IPS DF 6.9 (cell line): ENCODE data around the gene KRT3.

Experiments used
- DNase-seq: peaks from one replicate; pipeline ENCODE4 v3.0.0-alpha.2; 2013; ENCODE audit warnings: low read depth, low spot score
- H3K27ac ChIP-seq: one replicate; pipeline ENCODE4 v1.5.1; 2013; ENCODE audit warnings: low read length, control low read depth
- H3K27me3 ChIP-seq: 2 replicates; pipeline ENCODE4 v1.6.1; 2013; ENCODE audit warnings: mild to moderate bottlenecking, low read length; ENCODE audit not compliant: control insufficient read depth, insufficient read depth
- H3K36me3 ChIP-seq: 2 replicates; pipeline ENCODE4 v1.6.1; 2013; ENCODE audit warnings: low read length; ENCODE audit not compliant: control insufficient read depth, insufficient read depth
- H3K4me1 ChIP-seq: 2 replicates; pipeline ENCODE4 v1.6.1; 2013; ENCODE audit warnings: low read length; ENCODE audit not compliant: control insufficient read depth, insufficient read depth
- H3K4me3 ChIP-seq: 2 replicates; pipeline ENCODE4 v1.5.1; 2013; ENCODE audit warnings: mild to moderate bottlenecking, low read length
- H3K9me3 ChIP-seq: 2 replicates; pipeline ENCODE4 v1.6.1; 2013; ENCODE audit warnings: low read length, inconsistent platforms; ENCODE audit not compliant: control insufficient read depth, insufficient read depth
- WGBS: extraction: QIAGEN DNeasy Blood & Tissue Kit; methylation state at CpG from one replicate; pipeline ENCODE4 v1.1.7; 2013; ENCODE audit warnings: mixed read lengths, missing lambda C conversion rate; ENCODE audit not compliant: insufficient read length, insufficient coverage; 5-methylcytosine and 5-hydroxymethylcytosine counted together

Gene KRT3

GRCh38 chr12:52812749-52813148 is 16.8 kb upstream of the KRT3 start:
- no peak overlapping the region for H3K4me3 ChIP-seq
- no CpG with 5 or more reads among the region's 3 CpGs for whole genome bisulfite sequencing
- no peak overlapping the region for H3K27ac ChIP-seq
- H3K36me3 ChIP-seq, result no peaks in the 10 kb centered on the region
- H3K4me1 ChIP-seq, result no peaks in the 10 kb centered on the region
- DNase-seq, result no peak
- H3K9me3 ChIP-seq, result no peaks in the 10 kb centered on the region
- H3K27me3 ChIP-seq, result no peaks in the 10 kb centered on the region

DNA sequence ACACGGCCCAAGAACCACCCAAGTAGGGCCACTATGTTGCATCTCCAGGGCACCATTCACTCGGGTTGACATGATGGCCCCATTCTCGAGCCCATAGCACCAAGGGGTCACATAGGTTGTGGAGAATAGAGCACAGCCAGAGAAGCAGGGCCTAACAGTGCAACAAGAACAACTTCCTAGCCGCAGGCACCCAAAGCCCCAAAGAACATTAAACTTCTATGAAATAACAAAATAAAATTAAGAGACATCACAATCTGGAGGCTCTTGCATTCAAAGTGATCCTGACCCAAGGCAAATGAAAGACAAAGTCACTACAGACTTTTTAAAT is 16.1 kb upstream of the KRT3 start:
- WGBS, result no CpG with 5 or more reads among the region's 4 CpGs
- Histone ChIP-seq H3K36me3 (no peaks in the 10 kb centered on the region), H3K4me3 (no peak overlapping the region), H3K27ac (no peak overlapping the region), H3K9me3 (no peaks in the 10 kb centered on the region), H3K4me1 (no peaks in the 10 kb centered on the region), H3K27me3 (no peaks in the 10 kb centered on the region)
- no peak for DNase-seq

DNA sequence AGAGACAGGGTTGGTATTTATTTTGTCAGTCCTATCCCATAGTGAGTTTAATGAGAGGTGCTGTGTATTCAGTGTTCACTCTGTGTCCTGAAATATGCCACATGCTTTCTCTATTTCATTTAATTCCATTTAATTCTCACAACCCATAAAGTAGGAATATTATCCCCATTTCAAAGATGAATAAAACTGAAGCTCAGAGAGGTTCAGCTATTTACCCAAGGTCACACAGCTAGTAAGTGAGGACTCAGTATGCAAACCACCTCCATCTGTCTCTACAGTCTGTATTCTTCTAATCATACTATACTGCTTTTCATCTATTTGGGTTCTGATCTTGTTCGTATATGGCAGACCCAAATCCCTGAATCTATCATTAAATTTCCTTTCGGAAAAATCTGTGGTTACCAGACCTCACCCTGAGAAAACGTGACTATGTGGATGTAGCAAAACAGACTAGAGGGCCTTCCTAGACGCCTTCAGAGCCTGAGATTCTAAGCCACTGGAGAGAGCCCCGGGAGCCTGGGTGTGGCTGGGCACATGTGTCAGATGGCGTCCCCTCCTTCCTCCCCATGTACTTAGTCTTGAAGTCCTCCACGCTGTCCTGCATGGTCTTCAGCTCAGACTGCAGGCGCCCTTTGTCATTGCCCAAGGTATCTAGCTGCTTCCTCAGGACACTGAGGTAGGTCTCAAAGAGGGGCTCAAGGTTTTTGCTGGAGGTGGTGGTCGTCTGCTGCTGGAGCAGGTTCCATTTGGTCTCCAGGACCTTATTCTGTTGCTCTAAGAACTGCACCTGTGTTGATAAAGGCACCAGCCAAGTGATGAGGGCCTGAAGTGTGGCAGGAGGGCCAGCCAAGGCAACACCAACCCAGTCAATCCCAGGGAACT is 15.5 kb upstream of the KRT3 start:
- Histone ChIP-seq H3K27ac (no peak overlapping the region), H3K36me3 (no peaks in the 10 kb centered on the region), H3K9me3 (no peaks in the 10 kb centered on the region), H3K4me3 (no peak overlapping the region), H3K4me1 (no peaks in the 10 kb centered on the region), H3K27me3 (no peaks in the 10 kb centered on the region)
- no peak for DNase-seq
- WGBS, result no CpG with 5 or more reads among the region's 9 CpGs

GRCh38 chr12:52810554-52810953 is 14.6 kb upstream of the KRT3 start:
- no peak overlapping the region for H3K4me3 ChIP-seq
- H3K27me3 ChIP-seq, result no peaks in the 10 kb centered on the region
- WGBS, result no CpG with 5 or more reads among the region's 5 CpGs
- DNase-seq, result no peak
- H3K9me3 ChIP-seq, result no peaks in the 10 kb centered on the region
- no peaks in the 10 kb centered on the region for H3K36me3 ChIP-seq
- no peaks in the 10 kb centered on the region for H3K4me1 ChIP-seq
- H3K27ac ChIP-seq, result no peak overlapping the region

GRCh38 chr12:52809166-52809565 is 13.2 kb upstream of the KRT3 start:
- H3K27ac ChIP-seq, result no peak overlapping the region
- H3K36me3 ChIP-seq, result no peaks in the 10 kb centered on the region
- no peaks in the 10 kb centered on the region for H3K27me3 ChIP-seq
- DNase-seq, result no peak
- no peaks in the 10 kb centered on the region for H3K9me3 ChIP-seq
- no peak overlapping the region for H3K4me3 ChIP-seq
- WGBS, result no CpG with 5 or more reads among the region's 7 CpGs
- no peaks in the 10 kb centered on the region; the same call in 1 of the 2 replicates for H3K4me1 ChIP-seq

GRCh38 chr12:52808573-52809160 is 12.8 kb upstream of the KRT3 start:
- WGBS, result no CpG with 5 or more reads among the region's 8 CpGs
- no peak overlapping the region for H3K4me3 ChIP-seq
- no peak for DNase-seq
- no peak overlapping the region for H3K27ac ChIP-seq
- no peaks in the 10 kb centered on the region for H3K36me3 ChIP-seq
- no peaks in the 10 kb centered on the region for H3K27me3 ChIP-seq
- H3K4me1 ChIP-seq, result no peaks in the 10 kb centered on the region; the same call in 1 of the 2 replicates
- H3K9me3 ChIP-seq, result no peaks in the 10 kb centered on the region

DNA sequence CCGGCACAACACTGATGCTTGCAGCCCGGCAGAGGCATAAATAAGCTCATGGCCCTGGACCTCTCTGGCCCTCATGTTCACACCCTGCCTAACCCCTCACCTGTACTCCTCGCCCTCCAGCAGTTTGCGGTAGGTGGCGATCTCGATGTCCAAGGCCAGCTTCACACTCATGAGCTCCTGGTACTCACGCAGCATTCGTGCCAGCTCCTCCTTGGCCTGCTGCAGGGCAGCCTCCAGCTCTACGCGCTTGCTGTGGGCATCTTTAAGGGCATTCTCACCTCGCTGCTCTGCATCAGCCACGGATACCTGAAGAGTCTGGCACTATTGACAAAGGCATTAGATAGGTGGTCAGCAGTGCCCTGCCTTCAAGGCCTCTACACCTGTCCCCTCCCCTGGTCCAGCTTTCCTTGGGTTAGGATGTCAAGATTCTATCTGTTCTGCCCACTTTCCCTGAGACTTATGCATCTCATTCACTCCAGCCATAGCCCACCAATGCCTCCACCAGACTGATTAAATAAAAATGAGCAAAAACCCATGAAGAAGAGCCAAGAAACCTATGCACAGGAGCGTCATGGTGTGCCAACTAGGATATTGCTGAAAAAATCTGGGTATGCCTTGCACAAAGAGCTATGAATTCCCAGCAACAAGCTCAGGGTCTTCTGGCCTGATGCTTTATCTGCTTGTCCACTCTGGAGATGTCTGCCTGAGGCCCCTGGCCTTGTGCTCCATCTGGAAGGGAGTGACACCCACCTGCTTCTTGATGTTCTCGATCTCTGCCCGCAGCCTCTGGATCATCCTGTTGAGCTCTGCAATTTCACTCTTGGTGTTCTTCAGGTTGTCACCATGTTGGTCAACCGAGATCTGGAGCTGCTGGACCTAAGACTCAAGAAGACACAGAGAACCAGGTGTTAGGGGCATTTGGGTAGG is 11.9 kb upstream of the KRT3 start:
- Histone ChIP-seq H3K4me3 (no peak overlapping the region), H3K9me3 (no peaks in the 10 kb centered on the region), H3K4me1 (no peaks in the 10 kb centered on the region; the same call in 1 of the 2 replicates), H3K27me3 (no peaks in the 10 kb centered on the region), H3K27ac (no peak overlapping the region), H3K36me3 (no peaks in the 10 kb centered on the region)
- WGBS, result no CpG with 5 or more reads among the region's 16 CpGs
- no peak for DNase-seq

DNA sequence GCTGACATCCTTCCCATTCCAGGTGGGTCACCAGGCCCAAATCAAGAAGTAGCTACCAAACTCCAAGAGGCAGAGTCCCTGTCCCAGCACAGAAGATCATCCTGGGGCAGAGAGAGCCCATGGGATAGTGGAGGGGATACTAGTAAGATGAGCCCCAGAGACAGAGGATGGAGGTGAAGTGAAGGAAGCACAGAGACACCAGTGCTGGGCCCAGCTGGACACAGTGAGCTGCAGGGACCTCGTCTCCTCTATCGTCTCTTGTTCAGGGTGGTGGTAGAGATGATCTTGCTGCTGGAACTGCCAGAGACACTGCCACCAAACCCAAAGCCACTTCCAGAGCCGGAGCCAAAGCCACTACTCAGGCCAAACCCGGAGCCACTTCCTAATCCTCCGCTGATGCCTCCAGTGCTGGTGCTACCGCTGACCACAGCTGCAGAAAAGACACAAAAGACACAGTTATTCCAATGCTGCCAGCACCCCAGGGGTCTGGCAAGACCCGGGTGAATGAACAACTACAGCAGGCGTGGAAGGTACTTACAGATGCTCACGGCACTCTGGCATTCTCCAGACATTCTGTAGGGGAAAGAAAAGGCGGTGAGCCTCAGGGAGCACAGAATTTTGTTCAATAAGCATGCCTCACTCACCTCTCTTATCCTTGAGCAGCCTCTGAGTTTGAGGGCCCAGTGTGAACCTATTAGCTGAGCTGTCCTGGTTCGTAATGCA is 11.1 kb upstream of the KRT3 start:
- WGBS, result no CpG with 5 or more reads among the region's 11 CpGs
- no peaks in the 10 kb centered on the region for H3K36me3 ChIP-seq
- no peaks in the 10 kb centered on the region for H3K27me3 ChIP-seq
- no peak overlapping the region for H3K4me3 ChIP-seq
- no peak overlapping the region for H3K27ac ChIP-seq
- no peaks in the 10 kb centered on the region for H3K9me3 ChIP-seq
- no peak for DNase-seq
- no peaks in the 10 kb centered on the region; the same call in 1 of the 2 replicates for H3K4me1 ChIP-seq

DNA sequence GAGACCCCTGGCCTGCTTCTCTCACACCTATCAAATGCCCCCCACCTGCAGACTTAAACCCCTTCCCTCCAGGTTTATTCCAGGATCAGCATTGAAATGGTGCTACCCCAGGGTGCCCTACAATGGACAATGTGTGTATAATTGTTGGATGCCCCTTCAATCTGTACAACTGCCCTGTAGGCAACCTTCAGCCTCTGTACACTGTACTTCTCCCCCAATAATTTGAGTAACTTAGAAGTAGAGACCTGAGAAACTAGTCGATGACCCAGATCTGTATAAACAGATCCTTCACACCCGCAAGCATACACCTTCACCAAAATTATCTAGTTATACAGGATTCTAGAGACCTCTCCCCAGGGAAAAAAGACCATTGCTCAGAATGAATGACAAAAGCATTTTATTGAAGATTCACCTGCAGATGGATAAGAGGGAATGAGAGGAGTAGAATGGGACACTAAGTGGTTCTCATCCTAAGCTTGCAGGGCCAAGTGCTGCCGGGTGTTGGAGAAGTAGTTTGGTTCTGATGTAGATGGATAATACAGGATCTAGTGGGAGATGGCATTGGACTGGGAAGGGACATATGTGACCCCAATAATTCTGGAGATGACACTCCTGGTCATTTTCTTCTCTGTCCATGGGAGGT is 10.4 kb upstream of the KRT3 start:
- no peaks in the 10 kb centered on the region for H3K9me3 ChIP-seq
- H3K27ac ChIP-seq, result no peak overlapping the region
- DNase-seq, result no peak
- H3K27me3 ChIP-seq, result no peaks in the 10 kb centered on the region
- H3K4me1 ChIP-seq, result no peaks in the 10 kb centered on the region; the same call in 1 of the 2 replicates
- WGBS, result no CpG with 5 or more reads among the region's 3 CpGs
- no peaks in the 10 kb centered on the region for H3K36me3 ChIP-seq
- H3K4me3 ChIP-seq, result no peak overlapping the region
